HepG2 (cell line): Measurements from ENCODE around the gene ADAMTS4. TPM values are rescaled to one million over a fixed set of nuclear protein-coding genes. Genes with fewer than 3 reads are reported as not detected.
A peak's percentile ranks its signal among the peaks of the same experiment; 100 is the strongest.

Source experiments
- ATAC-seq: fragments of 200-7000 bp; cut with Tn5 transposase; 3 replicates; pipeline ENCODE4 v1.9.1; 2020; ENCODE audit warnings: mild to moderate bottlenecking, moderate library complexity
- BruUV-seq: library from RNA; stranded (reverse); fragments of 400-500 nt; replicated peaks from 2 replicates; lab custom pipeline; 2021; lab: Mats Ljungman, UMichigan
- CTCF ChIA-PET: fragments of 300-600 bp; formaldehyde crosslinking; extraction: SDS; loops from one replicate; lab custom pipeline; 2021; ENCODE audit warnings: low total read pairs, inconsistent platforms, low intra/inter-chr PET ratio; lab: Yijun Ruan, JAX
- POLR2A ChIA-PET: fragments of 350-600 bp; sonication (Branson Sonifier 250); formaldehyde crosslinking; loops from one replicate; lab custom pipeline; 2020; ENCODE audit warnings: antibody characterized with exemption, inconsistent platforms; lab: Yijun Ruan, JAX
- DNase-seq: peaks from one replicate; pipeline ENCODE4 v3.0.0-alpha.2; 2015; ENCODE audit warnings: low spot score
- FAIRE-seq: peaks from 3 replicates; lab custom pipeline; 2011; peaks lifted over from hg19 to GRCh38; lab: Jason Lieb, UNC
- H2AFZ ChIP-seq: one replicate; pipeline ENCODE4 v1.6.1; 2011; ENCODE audit warnings: low read length, inconsistent platforms
- H3K27ac ChIP-seq: fragments of 300-600 bp; 3 replicates; pipeline ENCODE4 v1.8.0; 2011; ENCODE audit warnings: mixed run types, mild to moderate bottlenecking, mixed read lengths, low read length, inconsistent platforms; ENCODE audit not compliant: insufficient read depth; ENCODE audit errors: extremely low read length
- H3K27me3 ChIP-seq, 2 experiments: fragments of 200-600 bp in 1 of 2; 2 replicates in 1 of 2; 3 replicates in 1 of 2; pipeline versions ENCODE4 v1.6.0 to v1.8.0; 2011; ENCODE audit warnings: low read length in 2 of 2, mild to moderate bottlenecking in 2 of 2, moderate library complexity in 2 of 2, inconsistent platforms in 1 of 2; ENCODE audit not compliant: insufficient read depth in 2 of 2, control insufficient read depth in 1 of 2
- H3K36me3 ChIP-seq, 2 experiments: fragments of 200-600 bp in 1 of 2; replicated peaks in 1 of 2; 2 replicates in 1 of 2; 3 replicates in 1 of 2; pipeline versions ENCODE4 v1.5.1 to v1.8.0; 2011; ENCODE audit warnings: low read length in 2 of 2, inconsistent platforms in 1 of 2; ENCODE audit not compliant: insufficient read depth in 2 of 2, control insufficient read depth in 1 of 2
- H3K4me1 ChIP-seq: 2 replicates; pipeline ENCODE4 v1.5.1; 2012; ENCODE audit warnings: low read length, inconsistent platforms; ENCODE audit not compliant: insufficient read depth
- H3K4me2 ChIP-seq: 2 replicates; pipeline ENCODE4 v1.6.0; 2011; ENCODE audit warnings: low read depth, low read length, inconsistent platforms
- H3K4me3 ChIP-seq, 3 experiments: fragments of 200-600 bp in 1 of 3; sonication (generic), shearing (Covaris generic) in 1 of 3; replicated peaks in 1 of 3; 2 replicates each; pipeline ENCODE4 v1.5.1; 2011 to 2016; ENCODE audit warnings: low read length in 3 of 3, inconsistent platforms in 2 of 3, low read depth in 2 of 3, mild to moderate bottlenecking in 2 of 3, control low read depth in 1 of 3, mixed read lengths in 1 of 3; ENCODE audit not compliant: insufficient read depth in 1 of 3
- H3K79me2 ChIP-seq: one replicate; pipeline ENCODE4 v1.6.1; 2011; ENCODE audit warnings: low read length, inconsistent platforms; ENCODE audit not compliant: insufficient read depth
- H3K9ac ChIP-seq: 2 replicates; pipeline ENCODE4 v1.6.0; 2011; ENCODE audit warnings: mild to moderate bottlenecking, low read depth, low read length, inconsistent platforms; ENCODE audit not compliant: insufficient read depth
- H3K9me3 ChIP-seq: 2 replicates; pipeline ENCODE4 v1.5.1; 2012; ENCODE audit warnings: mild to moderate bottlenecking, low read length
- H4K20me1 ChIP-seq: 2 replicates; pipeline ENCODE4 v1.6.0; 2011; ENCODE audit warnings: inconsistent platforms, mild to moderate bottlenecking, low read length, moderate library complexity; ENCODE audit not compliant: insufficient read depth
- ESRRA ChIP-seq: sonication (generic); formaldehyde crosslinking; IDR thresholded peaks from 2 replicates; pipeline ENCODE4 v1.5.1; 2020; ENCODE audit warnings: mild to moderate bottlenecking, low read depth, missing genetic modification reagents
- MED13 ChIP-seq: sonication (generic); formaldehyde crosslinking; IDR thresholded peaks from 2 replicates; pipeline ENCODE4 v1.5.0; 2020; ENCODE audit warnings: missing genetic modification reagents
- MYC ChIP-seq: sonication (generic); formaldehyde crosslinking; IDR thresholded peaks from 2 replicates; pipeline ENCODE4 v1.9.0; 2021; ENCODE audit warnings: missing genetic modification reagents, borderline replicate concordance
- NFYC ChIP-seq: IDR thresholded peaks from 2 replicates; pipeline ENCODE4 v1.6.1; 2016; ENCODE audit warnings: missing genetic modification reagents, missing compliant biosample characterization
- SIX1 ChIP-seq: sonication (generic); formaldehyde crosslinking; IDR thresholded peaks from 2 replicates; pipeline ENCODE4 v1.4.0; 2020; ENCODE audit warnings: missing genetic modification reagents, borderline replicate concordance
- ZNF543 ChIP-seq: sonication (generic); formaldehyde crosslinking; IDR thresholded peaks from 2 replicates; pipeline ENCODE4 v1.4.0; 2020; ENCODE audit warnings: mild to moderate bottlenecking, missing genetic modification reagents
- WGBS: methylation state at CpG from one replicate; pipeline ENCODE4 v1.1.6; 2017; ENCODE audit warnings: low lambda C conversion rate; 5-methylcytosine and 5-hydroxymethylcytosine counted together
- in situ Hi-C: cut with HindIII; loops from 2 replicates; pipeline ENCODE4 v1.10.0; 2017; ENCODE audit warnings: low pct_unique_long_range_greater_than_20kb; ENCODE audit not compliant: extremely low pct_ligation_motif_present
- intact Hi-C: fragments of 100-400 bp; cut with micrococcal nuclease; formaldehyde crosslinking; loops from one replicate; pipeline ENCODE4 v1.10.0; 2022; ENCODE audit not compliant: unreplicated experiment
- polyA plus RNA-seq, 8 experiments: library from polyadenylated mRNA; depleted of rRNA in 3 of 8; stranded (reverse) in 7 of 8; unstranded in 1 of 8; fragments of >200 nt; fragmentation: Illumina TruSeq in 4 of 8; extraction: Trizol in 4 of 8; gene quantifications; 2 replicates each; pipeline versions ENCODE4 v1.2.1 to v1.2.3, GENCODE V29; 2011 to 2016; ENCODE audit warnings: low read depth in 4 of 8, missing spikeins in 1 of 8, mixed read lengths in 1 of 8; ENCODE audit not compliant: insufficient read depth in 1 of 8
- total RNA-seq, 5 experiments: library from RNA; depleted of rRNA; stranded (reverse); fragments of >200 nt; fragmentation: Illumina TruSeq; extraction: Trizol; gene quantifications; 2 replicates each; pipeline ENCODE4 v1.2.3, GENCODE V29; 2016; ENCODE audit warnings: low read depth in 1 of 5
- TF ChIP-seq, protein P1 (sequence below): sonication (generic); formaldehyde crosslinking; IDR thresholded peaks from 2 replicates; pipeline ENCODE4 v1.5.1; 2020; ENCODE audit warnings: missing genetic modification reagents, mild to moderate bottlenecking, borderline replicate concordance
- TF ChIP-seq, protein P2 (sequence below): sonication (generic); formaldehyde crosslinking; IDR thresholded peaks from 2 replicates; pipeline ENCODE4 v1.4.0; 2020; ENCODE audit warnings: missing genetic modification reagents, borderline replicate concordance

Gene ADAMTS4
- total and polyA plus RNA-seq, 2 of the 13 experiments (the other 11 are each of a cell fraction or from before 2014, with no cell fraction given) = 0.51 to 1.7 TPM

DNA sequence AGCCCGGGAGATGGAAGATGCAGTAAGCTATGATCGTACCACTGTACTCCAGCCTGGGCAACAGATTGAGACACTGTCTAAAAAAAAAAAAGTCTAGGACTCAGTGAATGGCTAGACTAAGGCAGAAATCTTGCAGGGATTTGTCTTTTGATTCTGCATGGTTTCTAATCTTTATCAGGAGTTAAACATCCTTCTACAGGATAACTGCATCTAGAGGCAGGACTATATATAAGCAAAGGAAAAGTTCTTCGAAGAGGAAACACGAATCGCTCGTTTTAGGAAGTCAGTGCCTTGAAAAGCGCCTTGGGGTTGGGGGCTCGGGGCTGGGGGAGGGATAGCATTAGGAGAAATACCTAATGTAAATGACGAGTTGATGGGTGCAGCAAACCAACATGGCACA, 45.7 kb downstream of the ADAMTS4 start:
- no peaks in the 10 kb centered on the region; a peak in 1 of 5 replicates for H3K27me3 ChIP-seq
- H3K4me3 ChIP-seq = peak overlapping the region; percentile 78 to 85 (median 78); a peak in 5 of 6 replicates
- no peak for ATAC-seq
- POLR2A ChIA-PET = interaction anchor here (0.7 to 5.5 kb wide), 11 partner anchors 12 to 161 kb away, joined by 3 to 43 read pairs (median 4); partner anchors contain the start of genes DEDD, F11R, NDUFS2 and NIT1
- TF ChIP-seq MYC (CRISPR knock-in tag) (no peak), SIX1 (CRISPR knock-in tag) (no peak)
- TF ChIP-seq, protein P1, sequence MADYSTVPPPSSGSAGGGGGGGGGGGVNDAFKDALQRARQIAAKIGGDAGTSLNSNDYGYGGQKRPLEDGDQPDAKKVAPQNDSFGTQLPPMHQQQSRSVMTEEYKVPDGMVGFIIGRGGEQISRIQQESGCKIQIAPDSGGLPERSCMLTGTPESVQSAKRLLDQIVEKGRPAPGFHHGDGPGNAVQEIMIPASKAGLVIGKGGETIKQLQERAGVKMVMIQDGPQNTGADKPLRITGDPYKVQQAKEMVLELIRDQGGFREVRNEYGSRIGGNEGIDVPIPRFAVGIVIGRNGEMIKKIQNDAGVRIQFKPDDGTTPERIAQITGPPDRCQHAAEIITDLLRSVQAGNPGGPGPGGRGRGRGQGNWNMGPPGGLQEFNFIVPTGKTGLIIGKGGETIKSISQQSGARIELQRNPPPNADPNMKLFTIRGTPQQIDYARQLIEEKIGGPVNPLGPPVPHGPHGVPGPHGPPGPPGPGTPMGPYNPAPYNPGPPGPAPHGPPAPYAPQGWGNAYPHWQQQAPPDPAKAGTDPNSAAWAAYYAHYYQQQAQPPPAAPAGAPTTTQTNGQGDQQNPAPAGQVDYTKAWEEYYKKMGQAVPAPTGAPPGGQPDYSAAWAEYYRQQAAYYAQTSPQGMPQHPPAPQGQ (CRISPR knock-in tag) = no peak
- TF ChIP-seq, all 625 proteins: peak for 0
- FAIRE-seq (no peak), DNase-seq (no peak)
- Histone ChIP-seq H3K9ac (peak overlapping the region; percentile 98), H3K79me2 (peaks cover 10% of the 10 kb centered on the region), H3K4me2 (peak overlapping the region; percentile 89), H3K36me3 (peaks cover 0 to 5% of the 10 kb centered on the region in 2 experiments; a peak in 1 of 5 replicates), H4K20me1 (no peaks in the 10 kb centered on the region), H3K9me3 (no peaks in the 10 kb centered on the region), H2AFZ (no peak overlapping the region), H3K27ac (peak overlapping the region; percentile 99), H3K4me1 (peaks cover 20% of the 10 kb centered on the region)
- intact Hi-C loops (loop anchor here (2.0 kb wide), 1 partner anchor 20 kb away; the partner anchor contains the start of gene DEDD), in situ Hi-C loops (no loop called here)
- WGBS = 26% methylated on average over 9 of the region's 9 CpGs
- BruUV-seq = no TSS peak
- CTCF ChIA-PET = no interaction called here

- no peak overlapping the region for H3K27ac ChIP-seq
- H3K9me3 ChIP-seq = no peaks in the 10 kb centered on the region
- no peaks in the 10 kb centered on the region for H3K27me3 ChIP-seq
- in situ Hi-C loops (no loop called here), intact Hi-C loops (no loop called here)
- ChIA-PET POLR2A (no interaction called here), CTCF (no interaction called here)
- H3K79me2 ChIP-seq = no peaks in the 10 kb centered on the region
- H3K4me2 ChIP-seq = no peak overlapping the region
- ATAC-seq = no peak
- 23% methylated on average over 3 of the region's 3 CpGs for WGBS
- TF ChIP-seq MED13 (no peak), ZNF543 (CRISPR knock-in tag) (no peak), ESRRA (CRISPR knock-in tag) (no peak), NFYC (CRISPR knock-in tag) (no peak)
- TF ChIP-seq, protein P2, sequence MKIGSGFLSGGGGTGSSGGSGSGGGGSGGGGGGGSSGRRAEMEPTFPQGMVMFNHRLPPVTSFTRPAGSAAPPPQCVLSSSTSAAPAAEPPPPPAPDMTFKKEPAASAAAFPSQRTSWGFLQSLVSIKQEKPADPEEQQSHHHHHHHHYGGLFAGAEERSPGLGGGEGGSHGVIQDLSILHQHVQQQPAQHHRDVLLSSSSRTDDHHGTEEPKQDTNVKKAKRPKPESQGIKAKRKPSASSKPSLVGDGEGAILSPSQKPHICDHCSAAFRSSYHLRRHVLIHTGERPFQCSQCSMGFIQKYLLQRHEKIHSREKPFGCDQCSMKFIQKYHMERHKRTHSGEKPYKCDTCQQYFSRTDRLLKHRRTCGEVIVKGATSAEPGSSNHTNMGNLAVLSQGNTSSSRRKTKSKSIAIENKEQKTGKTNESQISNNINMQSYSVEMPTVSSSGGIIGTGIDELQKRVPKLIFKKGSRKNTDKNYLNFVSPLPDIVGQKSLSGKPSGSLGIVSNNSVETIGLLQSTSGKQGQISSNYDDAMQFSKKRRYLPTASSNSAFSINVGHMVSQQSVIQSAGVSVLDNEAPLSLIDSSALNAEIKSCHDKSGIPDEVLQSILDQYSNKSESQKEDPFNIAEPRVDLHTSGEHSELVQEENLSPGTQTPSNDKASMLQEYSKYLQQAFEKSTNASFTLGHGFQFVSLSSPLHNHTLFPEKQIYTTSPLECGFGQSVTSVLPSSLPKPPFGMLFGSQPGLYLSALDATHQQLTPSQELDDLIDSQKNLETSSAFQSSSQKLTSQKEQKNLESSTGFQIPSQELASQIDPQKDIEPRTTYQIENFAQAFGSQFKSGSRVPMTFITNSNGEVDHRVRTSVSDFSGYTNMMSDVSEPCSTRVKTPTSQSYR = no peak
- H4K20me1 ChIP-seq = no peaks in the 10 kb centered on the region
- no peak for FAIRE-seq
- no peak overlapping the region for H3K4me3 ChIP-seq
- no TSS peak for BruUV-seq
- no peaks in the 10 kb centered on the region for H3K4me1 ChIP-seq
- DNase-seq = no peak
- H2AFZ ChIP-seq = no peak overlapping the region
- H3K36me3 ChIP-seq = no peaks in the 10 kb centered on the region
- no peak overlapping the region for H3K9ac ChIP-seq
Observed at GRCh38 chr1:161145832-161146231, 53.0 kb downstream of the ADAMTS4 start.
